ENCODE results near the gene IBA57.

IBA57 gene

DNA sequence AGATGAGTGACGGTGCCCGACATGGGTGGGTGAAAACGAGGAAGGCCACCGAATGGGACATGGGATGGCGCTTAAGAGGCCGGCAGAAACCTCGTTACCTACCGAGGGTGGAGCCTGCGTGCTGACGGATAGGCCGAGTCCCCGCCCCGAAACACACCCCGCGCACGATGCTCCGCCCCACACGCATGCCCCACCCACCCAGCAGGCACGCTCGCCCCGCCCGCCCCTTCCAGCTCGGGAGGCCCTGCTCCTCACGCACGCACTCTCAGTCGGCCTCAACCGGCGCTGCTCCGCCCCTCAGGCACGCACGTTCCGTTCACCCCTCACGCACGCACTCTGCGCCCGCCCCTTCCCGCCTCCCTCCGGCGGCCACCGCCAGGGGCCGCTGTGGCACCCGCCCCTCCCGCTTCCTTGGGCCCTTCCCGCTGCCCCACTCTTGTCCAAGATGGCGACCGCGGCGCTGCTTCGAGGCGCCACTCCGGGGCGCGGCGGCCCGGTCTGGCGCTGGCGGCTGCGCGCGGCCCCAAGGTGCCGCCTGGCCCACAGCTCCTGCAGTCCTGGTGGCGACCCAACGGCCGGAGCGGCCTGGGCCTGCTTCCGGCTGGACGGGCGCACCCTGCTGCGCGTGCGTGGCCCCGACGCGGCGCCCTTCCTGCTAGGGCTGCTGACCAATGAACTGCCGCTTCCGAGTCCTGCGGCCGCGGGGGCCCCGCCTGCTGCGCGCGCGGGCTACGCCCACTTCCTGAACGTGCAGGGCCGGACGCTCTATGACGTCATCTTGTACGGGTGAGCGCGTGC is at the start of gene IBA57:
IBA57 (plus strand) TSS at position 433 of the 798 bp plus-strand sequence; CDS start at position 446, 13 bp downstream.
- DNase-seq: peak; percentile 96

DNA sequence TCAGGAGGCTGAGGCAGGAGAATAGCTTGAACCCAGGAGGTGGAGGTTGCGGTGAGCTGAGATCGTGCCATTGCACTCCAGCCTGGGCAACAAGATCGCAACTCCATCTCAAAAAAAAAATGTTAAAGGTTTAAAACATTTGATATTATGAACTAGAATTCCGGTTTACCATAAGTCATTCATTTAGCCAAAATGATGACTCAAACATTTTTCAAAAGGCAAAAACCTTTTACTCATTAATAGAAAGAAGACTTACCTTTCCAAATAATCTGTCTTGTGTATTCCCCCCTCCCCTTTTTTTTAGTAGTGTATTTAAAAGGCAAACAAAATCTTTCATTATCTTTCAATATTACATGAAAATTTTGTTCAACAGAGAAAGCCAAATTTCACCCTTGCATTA is 48.3 kb upstream of the IBA57 start:
- DNase-seq: no peak

DNA sequence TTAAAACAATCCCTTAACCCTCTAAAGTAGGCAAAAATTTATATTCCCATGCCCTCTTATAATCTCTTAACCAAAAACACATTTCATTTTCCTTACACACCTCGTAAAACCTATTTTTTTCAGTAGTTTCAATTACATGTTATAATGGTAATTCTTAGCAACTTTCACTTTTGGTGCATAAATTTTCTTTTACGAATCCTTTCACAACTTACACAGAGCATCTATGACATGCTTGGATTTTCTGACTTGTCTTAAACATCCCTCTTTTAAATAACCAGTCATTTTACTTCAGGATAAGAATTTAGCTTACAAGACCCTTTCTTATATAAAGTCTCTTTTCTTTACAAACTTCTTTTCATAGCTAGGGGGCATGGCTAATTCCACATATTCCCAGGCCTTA is 47.6 kb upstream of the IBA57 start:
- no peak for DNase-seq

DNA sequence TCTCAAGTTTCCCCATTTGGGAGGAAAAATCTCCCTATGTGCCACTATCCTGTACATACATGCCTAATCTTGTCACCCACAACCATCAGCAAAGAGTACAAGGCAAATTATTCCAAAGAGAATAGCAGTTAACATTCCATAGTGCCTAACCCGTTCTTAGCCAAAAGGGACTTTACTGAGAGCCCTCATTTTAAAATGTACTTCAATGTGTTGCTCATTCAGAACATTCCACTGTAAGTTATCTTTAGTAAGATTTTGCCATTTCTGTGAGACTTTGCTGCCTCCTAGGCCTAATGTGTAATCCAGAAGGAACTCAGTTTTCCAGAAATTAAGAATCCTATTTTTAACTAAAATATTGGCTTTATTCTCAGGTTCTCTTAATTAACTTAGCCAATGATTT is 45.3 kb upstream of the IBA57 start:
- no peak for DNase-seq

DNA sequence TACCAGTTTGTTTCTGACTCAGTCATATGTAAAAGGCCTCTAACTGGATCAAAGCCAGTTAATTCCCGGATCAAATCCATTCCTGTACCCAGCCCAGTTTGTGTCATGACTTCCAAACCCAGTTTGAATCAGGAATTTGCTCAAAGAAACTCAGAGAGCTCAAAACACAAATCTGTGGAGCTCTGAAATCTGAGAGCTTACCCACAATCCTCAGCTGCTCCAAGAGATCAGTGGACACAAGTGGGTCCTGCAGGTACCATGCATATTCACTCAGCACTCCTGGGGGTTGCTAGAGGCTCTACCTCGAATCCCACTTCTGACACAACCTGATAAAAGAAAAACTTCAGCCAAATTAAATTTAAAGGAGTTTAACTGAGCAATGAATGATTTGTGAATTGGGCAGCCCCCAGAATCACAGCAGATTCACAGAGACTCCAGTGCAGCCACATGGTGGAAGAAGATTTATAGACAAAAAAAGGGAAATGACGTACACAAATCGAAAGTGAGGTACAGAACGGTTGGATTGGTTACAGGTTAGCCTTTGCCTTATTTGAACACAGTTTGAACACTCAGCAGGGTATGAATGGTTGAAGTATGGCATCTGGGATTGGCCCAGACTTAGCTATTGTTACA is 44.6 kb upstream of the IBA57 start:
- no peak for DNase-seq

- no peak for DNase-seq
Observed at GRCh38 chr1:228122921-228123441, 42.6 kb upstream of the IBA57 start.

- DNase-seq: no peak
Observed at GRCh38 chr1:228123505-228123904, 42.1 kb upstream of the IBA57 start.

GRCh38 chr1:228125185-228125584 is 40.4 kb upstream of the IBA57 start:
- DNase-seq: no peak

DNA sequence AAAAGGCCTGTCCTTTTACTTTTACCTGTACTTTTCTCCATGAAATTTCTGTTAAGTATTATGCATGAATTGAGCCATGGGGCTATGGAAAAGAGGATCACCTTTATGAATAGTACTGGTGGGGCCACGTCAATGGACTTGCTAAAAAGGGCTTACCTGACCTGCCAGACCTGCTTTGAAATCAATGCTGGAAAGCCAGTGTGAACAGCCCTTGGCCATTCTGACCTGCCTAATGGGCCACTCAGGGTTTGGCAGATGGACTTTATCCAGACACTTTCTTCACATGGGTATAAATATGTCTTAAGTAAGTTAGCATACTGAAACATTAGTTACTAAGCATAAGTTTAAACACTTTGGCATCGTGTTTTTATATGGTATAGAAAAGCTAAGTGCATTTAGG is 33.8 kb upstream of the IBA57 start:
- no peak for DNase-seq

DNA sequence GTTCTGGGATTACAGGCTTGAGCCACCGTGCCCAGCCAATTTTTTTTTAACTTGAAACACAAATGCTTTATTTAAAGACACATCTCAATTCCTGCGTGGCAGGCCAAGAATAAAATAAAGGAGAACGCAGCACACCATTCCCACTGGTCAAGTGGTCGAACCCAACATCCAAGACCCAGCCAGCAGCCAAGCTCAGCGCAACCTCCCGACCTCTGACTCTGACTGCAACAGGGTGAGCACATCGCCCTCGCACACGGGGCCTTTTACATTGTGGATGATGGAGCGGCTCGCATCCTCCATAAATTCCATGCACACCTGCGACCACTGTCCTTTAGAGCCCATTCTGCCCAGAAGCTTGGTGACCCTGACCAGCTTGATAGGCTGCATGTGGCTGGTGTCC is 31.0 kb upstream of the IBA57 start:
- DNase-seq: no peak

DNA sequence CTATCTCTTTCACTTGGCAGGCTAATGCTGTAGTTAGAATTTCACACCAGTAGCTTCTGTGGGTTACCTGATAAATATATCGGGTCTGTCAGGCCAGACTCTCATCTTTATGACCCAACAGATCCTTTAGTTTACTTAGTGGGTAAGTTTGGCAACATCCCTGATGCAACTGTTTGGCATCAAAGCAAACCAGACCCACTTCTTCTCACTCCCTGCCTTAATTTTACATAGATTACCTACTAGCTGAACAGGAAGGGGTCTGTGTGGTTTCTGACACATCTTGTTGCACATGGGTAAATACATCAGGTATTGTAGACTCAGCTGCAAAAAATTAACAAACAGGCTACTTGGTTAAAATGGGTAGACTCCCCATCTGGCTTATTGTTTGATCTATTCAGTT is 28.7 kb upstream of the IBA57 start:
- no peak for DNase-seq

GRCh38 chr1:228139406-228139930 is 26.1 kb upstream of the IBA57 start:
- no peak for DNase-seq

DNA sequence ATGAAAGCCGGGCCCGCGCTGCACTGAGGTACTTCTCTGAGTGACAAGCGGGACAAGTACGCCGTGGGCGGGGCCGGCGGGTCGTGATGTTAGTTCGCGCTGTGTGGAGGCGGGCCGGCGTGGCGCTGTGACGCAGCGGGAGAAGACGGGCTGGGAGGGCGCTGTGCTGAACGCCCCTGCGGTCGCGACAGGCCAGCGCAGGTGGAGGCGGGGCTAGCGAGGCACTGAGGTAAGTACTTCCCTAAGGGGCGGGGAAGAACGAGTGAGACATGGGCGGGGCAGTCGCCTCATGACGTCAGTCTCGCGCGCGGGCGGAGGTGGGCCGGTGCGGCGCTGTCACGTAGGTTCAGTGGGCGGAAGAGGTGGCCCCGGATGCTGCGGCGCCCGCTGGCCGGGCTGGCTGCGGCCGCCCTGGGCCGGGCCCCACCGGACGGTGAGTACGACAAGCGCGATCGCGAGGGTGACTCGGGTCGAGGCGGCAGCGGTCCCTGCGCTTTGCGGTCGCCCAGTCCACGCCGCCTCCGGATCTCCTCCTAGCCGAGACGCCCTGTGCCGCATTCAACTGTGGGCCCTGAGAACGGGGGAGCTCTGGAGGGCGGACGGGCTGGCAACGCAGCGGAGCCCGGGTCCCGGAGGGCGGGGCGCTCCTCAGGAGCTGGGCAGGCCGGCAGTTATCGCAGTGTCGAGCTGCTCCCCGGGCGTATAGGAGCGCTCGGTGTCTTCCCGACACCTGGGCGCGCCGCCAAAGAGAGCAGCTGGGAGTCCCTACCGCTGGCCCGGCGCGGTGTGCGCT is 25.5 kb upstream of the IBA57 start, which contains the start of gene GUK1:
GUK1 (plus strand) TSS at position 349 of the 793 bp plus-strand sequence; CDS start at position 373, 24 bp downstream.
- DNase-seq: peak; percentile 99

DNA sequence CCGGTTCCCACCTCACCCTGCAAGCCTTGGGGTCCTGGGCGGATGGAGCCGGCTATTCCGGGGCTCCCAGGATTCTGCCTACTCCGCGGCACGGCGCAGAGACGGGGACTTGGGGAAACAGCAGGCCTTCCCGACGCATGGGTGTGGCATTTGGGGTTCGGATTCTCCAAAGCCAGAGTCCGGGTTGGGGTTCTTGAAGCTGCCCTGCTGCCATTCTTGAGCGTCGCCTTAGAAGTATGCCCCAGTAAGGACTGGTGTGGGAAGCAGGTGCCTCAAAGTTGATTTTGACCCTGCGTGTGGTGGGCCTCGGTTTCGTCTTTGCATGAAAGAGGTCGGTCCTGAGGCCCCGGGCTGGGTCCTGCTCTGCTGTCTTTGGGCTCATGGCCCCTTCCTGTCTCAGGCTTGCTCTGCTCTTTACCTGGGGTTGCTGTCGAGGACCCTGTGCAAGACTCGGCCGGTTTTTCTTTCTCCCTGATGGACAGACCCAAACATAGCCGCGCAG is 24.8 kb upstream of the IBA57 start:
- DNase-seq: no peak

- no peak for DNase-seq
Observed at GRCh38 chr1:228141226-228142044, 24.2 kb upstream of the IBA57 start.

DNA sequence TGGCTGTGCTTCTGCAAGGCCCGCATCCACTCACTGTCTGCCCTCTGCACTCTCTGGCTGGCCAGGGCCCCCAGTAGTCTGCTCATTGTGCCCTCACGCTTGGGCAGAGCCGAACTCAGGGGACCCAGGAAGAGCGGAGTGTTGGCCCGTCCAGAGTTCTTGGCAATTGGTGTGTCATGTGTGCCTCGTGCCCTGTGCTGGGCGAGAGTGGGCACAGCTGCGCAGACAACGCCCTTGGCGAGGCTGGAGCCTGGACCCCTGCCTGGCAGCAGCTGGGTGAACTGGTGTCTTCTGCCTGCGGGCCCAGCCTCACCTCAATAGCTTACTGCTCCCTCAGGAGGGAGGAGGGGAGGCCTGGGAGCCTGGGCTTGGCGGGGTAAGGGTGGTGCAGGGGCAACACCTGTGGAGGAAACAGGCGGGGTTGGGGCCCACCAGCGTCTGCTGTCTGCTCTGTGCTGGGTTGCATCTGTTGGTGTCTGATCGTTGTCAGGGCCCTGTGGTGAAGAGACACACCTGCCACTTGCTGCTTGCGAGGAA is 23.4 kb upstream of the IBA57 start:
- no peak for DNase-seq

- no peak for DNase-seq
Observed at GRCh38 chr1:228142701-228143136, 22.9 kb upstream of the IBA57 start.

DNA sequence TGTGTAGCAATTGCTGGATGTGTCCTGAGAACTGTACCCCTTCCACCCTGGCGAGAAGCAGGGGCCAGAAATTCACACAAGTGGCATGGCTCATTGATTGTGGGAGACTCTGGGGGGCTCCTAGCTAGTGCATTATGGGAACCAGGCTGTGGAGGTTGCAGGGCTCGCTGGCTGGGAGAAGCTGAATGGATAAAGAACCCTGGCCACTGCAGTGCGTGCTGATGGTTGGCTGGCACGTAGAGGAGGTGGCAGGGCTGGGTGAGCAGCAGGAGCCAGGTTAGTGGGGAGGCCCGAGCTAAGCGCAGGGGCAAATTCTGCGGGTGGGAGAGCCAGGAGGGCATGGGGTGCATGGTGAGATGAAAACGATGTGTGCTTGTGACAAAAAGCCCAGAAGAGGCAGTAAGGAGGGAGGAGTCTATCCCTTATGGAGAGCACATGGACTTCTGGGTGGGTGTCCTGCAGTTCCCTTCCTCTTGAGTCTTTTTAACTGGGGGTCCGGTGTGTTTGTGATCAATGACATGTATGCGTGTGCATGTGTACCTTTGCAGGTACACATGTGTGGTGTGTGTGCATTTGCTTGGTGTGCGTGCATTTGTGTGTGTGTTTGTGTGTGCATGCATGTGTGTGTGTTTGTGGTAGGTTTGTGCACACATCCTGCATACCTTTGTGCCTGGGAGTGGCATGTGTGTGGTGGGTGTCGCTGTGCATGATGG is 22.0 kb upstream of the IBA57 start:
- DNase-seq: no peak

DNA sequence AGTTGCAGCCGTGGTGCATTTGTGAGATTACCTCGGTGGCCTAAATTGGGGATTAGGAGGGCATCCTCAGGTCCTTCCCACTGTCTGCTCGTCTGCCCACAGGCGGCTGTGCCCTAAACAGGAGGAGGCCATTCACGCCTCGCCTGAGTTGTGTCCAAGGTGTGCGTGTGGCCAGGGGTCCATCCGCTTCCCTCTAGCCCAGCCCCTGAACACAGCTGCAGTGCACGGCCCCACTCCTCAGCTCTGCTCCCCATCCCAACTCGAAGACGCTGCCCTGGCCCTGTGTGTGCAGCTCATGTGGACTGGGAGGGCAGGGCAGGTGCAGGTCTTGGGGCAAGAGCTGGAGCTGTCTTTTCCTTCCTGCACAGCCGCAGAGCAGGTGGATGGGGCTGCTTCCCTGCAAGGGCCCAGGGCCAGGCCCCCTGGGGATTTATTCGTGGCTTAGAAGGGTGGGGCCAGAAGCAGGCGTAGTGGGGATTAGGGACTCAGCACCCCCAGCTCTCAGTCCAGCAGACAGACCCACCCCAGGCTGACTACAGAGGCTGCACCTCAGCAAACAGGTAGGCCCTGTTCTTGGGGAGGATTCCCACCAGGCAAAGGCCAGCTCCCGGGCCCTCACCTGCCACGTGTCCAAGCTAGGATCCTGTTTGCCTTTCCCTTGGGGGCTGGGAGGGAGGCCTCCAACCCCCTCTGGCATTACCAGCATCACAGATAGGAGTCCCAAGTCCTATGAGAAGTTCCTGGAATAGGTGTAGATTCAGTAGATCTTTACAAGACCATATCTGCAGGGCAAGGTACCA is 21.2 kb upstream of the IBA57 start:
- no peak for DNase-seq

GRCh38 chr1:228144993-228145343 is 20.6 kb upstream of the IBA57 start:
- DNase-seq: no peak

Data from retina (tissue), 1 donor.